DOHH2 (cell line): ENCODE data around the gene SLC2A10.

Experiments
- CTCF ChIP-seq: fragments of 200-600 bp; sonication (generic); IDR thresholded peaks from one replicate; pipeline ENCODE4 v1.5.1; 2014; ENCODE audit warnings: antibody characterized with exemption, mild to moderate bottlenecking, low read depth, low read length; ENCODE audit not compliant: poor library complexity, severe bottlenecking
- EZH2phosphoT487 ChIP-seq: fragments of 200-600 bp; sonication (generic); IDR thresholded peaks from 2 replicates; pipeline ENCODE4 v1.6.1; 2017; ENCODE audit warnings: borderline replicate concordance, mild to moderate bottlenecking, antibody characterized with exemption, low read length, moderate library complexity, mixed read lengths

GRCh38 chr20:46725186-46726165 is 16.0 kb downstream of the SLC2A10 start:
- TF ChIP-seq CTCF (no peak), EZH2phosphoT487 (no peak)
